Esophagus muscularis mucosa (tissue), 4 donors: ENCODE measurements around the gene NT5E.

Source experiments
- CTCF ChIP-seq, 3 experiments: fragments of 200-600 bp in 2 of 3; fragments of 450-650 bp in 1 of 3; sonication (generic) in 2 of 3; IDR thresholded peaks; one replicate each; pipeline ENCODE4 v1.5.1; 2017 to 2019; ENCODE audit warnings: antibody characterized with exemption in 3 of 3, mild to moderate bottlenecking in 2 of 3, moderate library complexity in 1 of 3
- EP300 ChIP-seq: sonication (generic); formaldehyde crosslinking; IDR thresholded peaks from one replicate; pipeline ENCODE4 v1.6.1; 2017; ENCODE audit warnings: antibody characterized with exemption
- POLR2A ChIP-seq: fragments of 450-650 bp; IDR thresholded peaks from one replicate; pipeline ENCODE4 v1.6.1; 2017; ENCODE audit warnings: antibody characterized with exemption, moderate library complexity, mild to moderate bottlenecking, low read depth
- POLR2AphosphoS5 ChIP-seq, 2 donors: sonication (generic); formaldehyde crosslinking; IDR thresholded peaks; one replicate each; pipeline ENCODE4 v1.6.1; 2017; ENCODE audit warnings: antibody characterized with exemption in 2 of 2

GRCh38 chr6:85402922-85403321 lies 47.0 kb upstream of the NT5E start:
- TF ChIP-seq EP300 = no peak
- no peak for TF ChIP-seq POLR2A
- no peak for TF ChIP-seq CTCF (IDR thresholded peaks at IDR 0.05)
- TF ChIP-seq POLR2AphosphoS5 (IDR thresholded peaks at IDR 0.05) = no peak
